GM18526 (cell line): Measurements from ENCODE around the gene RBPJ.

Experiments used
- POLR2A ChIP-seq: IDR thresholded peaks from 3 replicates; pipeline ENCODE4 v1.6.1; 2011; ENCODE audit not compliant: insufficient read length; ENCODE audit errors: extremely low read depth

RBPJ gene

DNA sequence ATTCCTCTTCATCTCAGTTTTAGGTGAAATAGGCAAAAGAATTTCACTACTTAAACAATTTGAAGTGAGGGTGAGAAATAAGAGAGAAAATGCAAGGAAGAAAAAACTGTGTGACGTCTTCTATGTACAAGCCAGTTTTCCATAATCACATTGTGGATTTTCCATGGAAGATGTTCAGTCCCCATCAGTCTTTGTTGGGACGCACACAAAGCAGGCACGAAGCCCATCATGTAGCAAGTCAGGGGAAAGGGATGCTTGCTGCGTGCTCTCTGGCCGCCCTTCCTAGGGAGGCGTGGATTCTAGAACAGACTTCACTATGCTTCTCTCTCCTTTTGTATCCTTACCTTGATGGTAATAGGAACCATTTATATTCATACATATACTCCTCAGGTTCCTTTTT is 54.7 kb downstream of the RBPJ start:
- no peak for TF ChIP-seq POLR2A

DNA sequence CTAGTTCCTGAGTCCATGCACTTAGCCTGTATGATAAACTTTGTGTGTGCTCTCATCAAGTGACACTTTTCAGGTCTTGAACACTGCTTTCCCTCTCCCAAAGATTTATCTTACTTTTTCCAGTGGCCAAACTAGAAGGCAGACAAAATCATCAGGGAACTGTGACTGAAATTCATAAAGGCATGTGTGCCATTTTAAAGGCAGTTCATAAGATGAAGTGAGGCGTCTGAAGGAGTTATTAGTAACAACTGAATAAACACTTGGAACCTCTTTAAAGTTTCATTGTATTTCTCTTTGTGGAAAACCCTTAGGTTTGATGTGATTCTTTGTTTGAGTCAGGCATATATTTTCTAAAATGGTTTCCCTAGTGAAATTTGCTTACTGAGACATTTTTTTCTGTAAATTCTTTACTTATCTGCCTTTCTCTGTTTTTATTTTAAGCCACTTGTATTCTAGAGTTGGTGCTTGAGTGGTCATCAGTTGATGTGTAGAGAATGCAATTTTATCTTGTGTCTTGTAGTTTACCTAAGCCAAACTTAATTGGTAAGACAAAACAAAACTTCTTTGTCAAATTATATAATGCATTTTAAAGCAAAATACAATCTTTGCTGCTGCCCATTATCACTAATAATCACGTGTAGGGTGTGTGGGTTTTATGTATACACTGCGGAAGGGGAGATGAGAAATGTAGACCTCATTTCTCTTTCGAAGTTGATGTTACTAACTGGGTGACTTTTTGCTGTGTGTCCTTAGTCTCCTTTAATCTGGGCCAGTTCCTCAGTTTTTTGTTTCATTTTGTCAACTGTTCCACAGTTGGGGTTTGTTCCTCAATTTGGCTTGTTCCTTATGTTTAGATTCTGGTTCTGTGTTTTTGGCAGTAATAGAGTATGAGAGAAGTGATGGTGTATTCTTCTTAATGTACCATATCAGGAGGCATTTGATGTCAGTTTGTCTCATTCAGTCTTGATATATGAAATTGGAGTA is 56.8 kb downstream of the RBPJ start:
- no peak for TF ChIP-seq POLR2A

DNA sequence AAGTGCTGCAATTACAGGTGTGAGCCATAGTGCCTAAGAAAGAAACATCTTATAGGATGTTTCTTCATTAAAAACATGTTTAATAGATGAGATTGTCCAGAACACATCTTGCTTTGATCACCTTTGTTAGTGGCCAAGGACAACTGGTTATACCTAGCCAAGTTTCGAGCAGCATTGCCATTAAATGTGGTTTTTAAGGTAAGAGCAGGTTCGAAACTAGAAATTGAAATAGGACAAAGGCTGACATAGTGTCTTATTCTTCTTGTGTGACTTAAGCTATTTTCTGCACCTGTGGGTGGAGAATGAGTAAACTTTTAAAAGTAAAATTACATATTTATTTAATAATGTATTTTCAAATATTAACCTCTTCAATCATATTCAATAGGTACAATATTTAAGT is 59.0 kb downstream of the RBPJ start:
- TF ChIP-seq POLR2A = no peak

DNA sequence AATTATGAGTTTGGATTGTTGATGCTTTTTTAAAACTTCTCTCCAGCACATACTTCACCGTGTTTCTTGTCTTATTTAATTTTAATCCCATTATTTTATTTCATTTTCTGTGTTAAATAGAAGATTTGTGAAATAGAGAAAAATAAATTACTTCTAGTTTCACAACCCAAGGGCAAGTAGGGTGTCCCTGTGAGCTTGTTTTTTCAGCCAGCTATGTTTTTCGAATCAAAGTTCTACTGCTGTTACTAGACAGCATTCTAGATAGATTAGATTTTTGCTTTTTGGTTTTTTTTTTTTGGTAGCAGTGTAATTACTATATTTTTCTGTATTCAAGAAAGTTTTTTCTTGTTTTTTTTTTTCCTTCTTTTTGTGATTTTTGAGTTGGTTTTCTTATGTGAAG is 59.9 kb downstream of the RBPJ start:
- TF ChIP-seq POLR2A = no peak

DNA sequence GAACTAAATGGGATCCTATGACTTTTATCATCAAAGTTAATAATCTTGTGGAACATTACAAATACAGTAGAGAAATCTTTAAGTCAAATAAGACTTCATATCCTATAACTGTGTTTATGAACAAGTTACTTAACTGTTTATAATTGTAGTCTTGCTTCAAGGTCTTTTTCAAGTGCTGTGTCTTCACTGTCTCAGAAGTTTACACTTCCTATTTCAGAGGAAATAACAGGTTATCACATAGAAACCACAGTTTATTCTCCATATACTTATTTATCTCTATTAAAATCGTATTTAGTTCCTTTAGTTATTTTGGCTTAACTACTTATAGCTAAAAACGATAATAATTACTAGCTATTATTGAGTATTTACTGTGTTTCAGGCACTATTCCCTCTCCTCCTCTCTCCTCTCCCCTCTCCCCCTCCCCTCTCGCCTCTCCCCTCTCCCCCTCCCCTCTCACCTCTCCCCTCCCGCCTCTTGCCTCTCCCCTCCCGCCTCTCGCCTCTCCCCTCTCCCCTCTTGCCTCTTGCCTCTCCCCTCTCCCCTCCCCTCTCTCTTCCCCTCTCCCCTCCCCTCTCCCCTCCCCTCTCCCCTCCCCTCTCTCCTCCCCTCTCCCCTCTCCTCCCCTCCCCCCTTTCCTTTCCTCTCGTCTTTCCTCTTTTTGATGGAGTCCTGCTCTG is 63.7 kb downstream of the RBPJ start:
- TF ChIP-seq POLR2A = no peak

DNA sequence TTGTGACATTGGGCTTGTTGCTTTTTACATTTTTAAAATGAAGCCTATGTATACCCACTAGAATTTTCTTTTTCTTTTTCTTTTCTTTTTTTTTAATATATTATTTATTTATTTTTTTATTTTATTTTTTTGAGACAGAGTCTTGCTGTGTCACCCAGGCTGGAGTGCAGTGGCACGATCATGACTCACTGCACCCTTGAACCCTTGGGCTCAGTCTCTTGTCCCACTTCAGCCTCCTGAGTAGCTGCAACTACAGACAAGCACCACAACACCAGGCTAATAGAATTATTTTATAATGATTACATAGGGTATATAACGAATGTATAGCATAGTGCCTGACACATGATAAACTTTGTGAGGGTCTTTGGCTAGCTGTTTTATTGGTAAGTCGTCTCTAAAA is 64.9 kb downstream of the RBPJ start:
- TF ChIP-seq POLR2A = no peak

DNA sequence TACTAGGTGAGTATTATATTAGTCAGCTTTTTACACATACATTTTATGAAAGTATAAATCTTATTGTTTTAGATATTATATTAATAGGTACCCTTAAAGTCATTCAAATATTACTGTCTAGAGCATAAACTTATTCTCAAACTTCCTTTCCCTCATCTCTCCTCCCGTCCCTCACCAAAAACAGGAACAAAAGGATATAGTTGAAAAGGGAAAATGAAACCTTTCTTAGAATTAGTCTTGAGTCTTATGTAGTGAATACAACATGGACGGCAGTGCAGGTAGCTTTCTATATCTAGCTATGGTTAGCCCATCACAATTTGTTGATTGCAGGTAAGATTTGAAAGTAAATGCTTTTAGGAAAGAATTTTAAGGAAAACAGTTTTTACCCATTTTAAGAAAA is 65.6 kb downstream of the RBPJ start:
- no peak for TF ChIP-seq POLR2A

DNA sequence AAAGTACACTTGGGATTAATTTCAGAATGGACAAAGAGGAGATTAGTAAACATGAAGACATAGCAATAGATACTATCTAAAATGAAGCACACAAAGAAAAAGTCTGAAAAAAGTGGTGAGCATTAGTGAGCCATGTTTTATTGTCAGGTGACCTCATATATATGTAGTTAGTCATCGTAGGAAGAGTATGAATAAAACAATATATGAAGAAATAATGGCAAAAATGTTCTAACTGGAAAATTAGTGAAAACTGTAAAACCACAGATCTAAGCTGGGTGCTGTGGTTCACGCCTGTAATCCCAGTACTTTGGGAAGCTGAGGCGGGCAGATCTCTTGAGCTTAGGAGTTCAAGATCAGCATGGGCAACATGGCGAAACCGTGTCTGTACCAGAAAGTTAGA is 67.9 kb downstream of the RBPJ start:
- no peak for TF ChIP-seq POLR2A

DNA sequence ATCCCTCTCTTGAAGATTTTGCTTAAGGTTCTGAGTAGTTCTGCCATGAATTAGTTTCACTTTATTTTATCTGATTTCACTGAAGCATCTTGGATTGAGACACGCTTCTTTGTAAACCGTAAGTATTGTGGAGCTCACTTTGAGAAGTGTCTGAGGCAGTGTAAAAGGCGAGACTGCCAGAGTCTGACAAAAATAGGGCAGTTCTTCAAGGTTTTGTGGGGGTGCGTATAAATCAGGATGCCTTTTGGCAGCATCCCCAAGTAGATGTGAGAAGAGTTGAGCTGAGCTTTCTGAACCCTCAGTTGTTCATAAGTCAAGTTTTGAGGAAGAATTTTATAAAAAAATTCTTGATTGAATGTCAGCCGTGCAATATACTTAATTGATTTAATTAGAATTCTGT is 76.3 kb downstream of the RBPJ start:
- TF ChIP-seq POLR2A = no peak

DNA sequence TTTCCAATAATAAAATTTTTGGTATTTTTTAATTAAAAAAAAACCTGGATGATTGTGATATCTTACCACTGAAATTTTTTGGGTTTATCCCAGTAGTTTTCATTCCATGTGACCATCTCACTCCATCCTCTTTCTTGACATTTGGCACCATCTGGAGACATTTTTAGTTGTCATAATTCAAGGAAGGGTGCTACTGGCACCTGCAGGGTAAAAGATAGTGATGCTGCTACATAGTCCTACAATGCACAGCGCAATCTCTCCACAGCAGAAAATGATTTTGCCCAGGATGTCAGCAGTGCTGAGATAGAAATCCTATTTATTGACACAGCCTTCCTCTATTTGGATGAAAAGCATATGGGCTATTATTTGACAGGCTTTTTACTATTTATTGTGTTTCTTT is 79.3 kb downstream of the RBPJ start:
- no peak for TF ChIP-seq POLR2A

DNA sequence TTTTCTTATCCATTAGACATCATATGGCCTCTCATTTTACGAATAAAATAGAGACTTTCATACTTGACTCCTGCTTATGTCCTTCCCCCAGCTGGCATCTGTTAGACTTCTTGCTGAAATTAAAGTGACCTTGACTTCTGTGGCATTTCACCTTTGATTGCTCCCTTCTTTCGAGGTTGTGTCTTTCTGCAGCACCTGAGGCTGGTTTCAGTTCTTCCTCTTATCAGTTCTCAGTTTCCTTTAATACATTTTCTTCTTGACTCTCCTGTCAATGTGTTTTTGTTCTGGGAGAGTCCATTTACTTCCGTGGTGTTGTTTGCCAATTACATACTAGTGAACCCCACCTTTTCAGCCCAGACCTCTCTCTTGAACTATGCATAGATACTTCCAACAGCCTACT is 81.6 kb downstream of the RBPJ start:
- no peak for TF ChIP-seq POLR2A

DNA sequence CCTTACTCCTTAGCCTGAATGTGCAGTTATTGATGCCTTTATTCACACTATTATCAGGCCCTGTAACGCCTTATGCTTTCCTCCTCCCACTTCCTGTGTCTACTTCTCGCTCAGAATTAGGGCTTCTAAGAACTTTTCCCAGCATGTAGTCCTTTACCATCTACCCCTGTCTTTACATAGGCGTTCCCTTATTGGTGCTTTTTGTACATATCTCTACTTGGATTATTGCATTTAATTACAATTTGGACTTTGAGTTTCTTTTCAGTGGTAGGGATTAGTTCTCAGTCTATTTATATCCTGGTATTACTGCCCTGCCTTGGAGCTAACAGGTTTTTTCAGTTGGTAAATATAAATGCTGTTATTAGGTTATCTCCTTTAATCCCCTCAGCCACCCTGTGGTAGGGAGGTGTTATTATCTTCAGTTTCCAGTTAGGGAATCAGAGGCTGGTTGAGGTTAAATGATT is 84.0 kb downstream of the RBPJ start:
- no peak for TF ChIP-seq POLR2A

DNA sequence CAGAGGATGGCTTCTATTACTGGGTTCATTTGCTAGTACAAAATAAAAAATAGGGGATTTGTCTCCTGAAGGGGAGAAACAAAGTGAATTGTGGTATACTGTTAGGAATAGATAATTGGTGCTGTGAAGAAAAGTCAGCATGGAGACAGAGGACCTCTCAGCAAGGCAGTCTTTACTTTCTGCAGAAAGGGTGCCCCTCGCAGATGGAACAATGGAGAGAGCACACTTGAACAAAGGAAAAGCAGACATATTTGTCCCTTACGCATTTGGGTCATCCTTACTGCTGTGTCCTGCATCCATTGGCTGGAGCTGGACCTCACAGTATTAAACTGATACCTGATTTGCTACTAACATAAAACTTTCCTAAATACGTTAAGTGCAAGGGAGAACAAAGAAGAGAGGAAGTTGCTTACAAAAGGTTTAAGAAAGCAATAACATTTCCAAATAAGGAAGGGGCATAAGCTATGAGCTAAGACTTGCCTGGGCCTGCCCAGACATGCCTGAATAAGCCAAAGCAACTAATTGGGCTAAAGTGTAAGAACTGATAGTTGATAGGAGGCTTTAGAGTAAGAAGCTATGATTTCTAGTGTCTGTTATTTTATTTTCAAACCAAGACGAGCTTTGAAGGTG is 85.6 kb downstream of the RBPJ start:
- no peak for TF ChIP-seq POLR2A

DNA sequence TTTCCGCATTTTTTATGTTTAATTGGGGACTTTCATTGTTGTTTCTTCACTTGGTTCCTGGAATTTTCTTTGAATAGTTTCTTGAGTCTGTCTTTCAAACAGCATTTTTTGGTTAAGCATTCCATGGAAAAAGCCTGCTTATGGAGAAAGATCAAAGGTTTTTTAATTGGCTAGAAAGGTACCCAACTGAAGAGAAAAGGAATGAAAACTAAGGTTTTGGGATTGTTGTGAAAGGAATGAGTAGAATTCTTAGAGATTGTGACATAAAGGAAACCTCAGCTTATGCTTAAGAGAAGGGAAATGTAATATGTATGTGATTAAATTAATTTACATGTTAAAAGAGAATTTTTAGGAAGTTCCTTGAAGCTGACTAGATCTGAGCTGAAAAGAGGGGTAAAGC is 86.7 kb downstream of the RBPJ start:
- no peak for TF ChIP-seq POLR2A

DNA sequence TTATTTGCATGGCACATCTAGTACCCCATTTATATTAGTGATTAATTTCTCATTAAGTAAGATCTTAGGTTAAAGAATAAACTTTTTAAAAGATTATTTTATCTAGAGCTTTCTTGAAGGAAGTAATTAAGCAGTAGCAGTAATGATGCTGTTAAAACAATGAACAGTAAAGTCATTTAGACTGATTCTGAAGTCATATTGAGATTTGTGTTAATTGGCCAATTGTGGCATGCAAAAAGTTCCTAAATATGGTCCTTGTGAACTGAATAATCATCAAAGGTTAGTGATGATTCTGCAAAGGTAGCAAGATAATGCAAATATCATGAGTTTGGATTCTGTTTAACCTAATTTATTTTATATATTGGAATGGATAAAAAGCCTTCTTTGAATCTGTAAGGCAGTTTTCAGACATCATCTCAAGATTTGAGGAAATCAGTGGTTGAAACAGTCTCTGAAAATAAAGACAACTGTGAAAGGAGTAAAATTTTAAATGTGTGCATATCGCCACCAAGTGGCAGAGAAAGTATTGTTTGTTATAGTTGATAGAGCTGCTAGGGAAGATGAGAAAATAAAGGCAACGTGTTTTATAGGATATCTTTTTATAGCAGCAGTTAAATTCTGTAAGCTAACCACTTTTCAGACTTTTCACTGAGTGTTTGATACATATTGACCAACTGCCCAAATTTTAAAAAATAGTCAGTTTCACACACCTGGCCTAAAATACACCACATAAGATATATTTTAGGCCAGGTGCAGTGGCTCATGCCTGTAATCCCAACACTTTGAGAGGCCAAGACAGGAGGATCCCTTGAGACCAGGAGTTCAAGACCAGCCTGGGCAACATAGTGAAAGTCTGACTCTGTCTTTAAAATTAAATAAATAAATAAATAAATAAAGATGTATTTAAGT is 89.8 kb downstream of the RBPJ start:
- no peak for TF ChIP-seq POLR2A
